ENCODE results near the gene IGLL1.

IGLL1 gene

GRCh38 chr22:23529166-23530103, 50.7 kb downstream of the IGLL1 start:
- no peak for DNase-seq (ENCODE audit: low read depth, low spot score)

GRCh38 chr22:23527971-23528740, 51.9 kb downstream of the IGLL1 start:
- DNase-seq (ENCODE audit: low read depth, low spot score) = no peak

- DNase-seq (ENCODE audit: low read depth, low spot score) = no peak
These were observed 53.3 kb downstream of the IGLL1 start for GRCh38 chr22:23526596-23527316.

GRCh38 chr22:23525510-23525909, 54.6 kb downstream of the IGLL1 start:
- DNase-seq (ENCODE audit: low read depth, low spot score) = no peak

GRCh38 chr22:23524226-23524625, 55.9 kb downstream of the IGLL1 start:
- no peak for DNase-seq (ENCODE audit: low read depth, low spot score)

GRCh38 chr22:23523713-23524112, 56.4 kb downstream of the IGLL1 start:
- DNase-seq (ENCODE audit: low read depth, low spot score) = no peak
